ENCODE data around the gene ANAPC1. TPM values are rescaled to one million over a fixed set of nuclear protein-coding genes. Genes with fewer than 3 reads are reported as not detected.
"Not testable (repeated sequence)": the region's sequence is repeated elsewhere in the genome, so short reads cannot be mapped to it uniquely, and the experiment has no call there.

The ANAPC1 gene
- total RNA-seq, 2 experiments from 2014 or later: 76.6 to 78.4 TPM

DNA sequence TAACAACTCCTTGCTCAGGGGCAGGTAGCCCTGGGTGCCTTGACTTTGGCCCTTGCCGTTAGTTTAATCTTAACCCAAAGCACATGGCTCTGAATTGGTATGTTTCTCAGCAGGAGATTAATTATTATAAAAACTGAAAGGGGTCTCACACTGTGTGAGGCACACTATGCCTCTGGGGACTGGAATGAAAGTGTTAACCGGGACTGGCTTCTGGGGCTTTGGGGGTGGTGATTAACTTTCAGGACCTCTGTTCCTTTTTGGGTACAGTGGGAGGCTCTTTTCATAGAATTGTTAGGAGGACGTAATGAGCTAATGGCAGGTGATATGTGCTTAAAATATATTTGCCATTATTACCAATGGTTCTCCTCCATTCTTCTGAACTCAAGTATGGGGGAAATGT, 19.5 kb upstream of the ANAPC1 start:
- no peak overlapping the region for H3K4me3 Mint-ChIP-seq
- H3K27me3 Mint-ChIP-seq (ENCODE audit: low read depth): peaks cover 24% of the 10 kb centered on the region
- ATAC-seq (no peak), DNase-seq (no peak)
- H3K4me1 Mint-ChIP-seq (ENCODE audit: low read depth): peaks cover 23% of the 10 kb centered on the region
- H3K27ac Mint-ChIP-seq: no peak overlapping the region
- ChIA-PET POLR2A (no interaction called here), CTCF (interaction anchor here (1.2 to 1.4 kb wide), 2 partner anchors 16 to 148 kb away, joined by 3 to 5 read pairs; no protein-coding TSS in a partner anchor)
- no peaks in the 10 kb centered on the region for H3K36me3 Mint-ChIP-seq (ENCODE audit: low read depth)
- H3K9me3 Mint-ChIP-seq (ENCODE audit: insufficient read depth): no peaks in the 10 kb centered on the region

DNA sequence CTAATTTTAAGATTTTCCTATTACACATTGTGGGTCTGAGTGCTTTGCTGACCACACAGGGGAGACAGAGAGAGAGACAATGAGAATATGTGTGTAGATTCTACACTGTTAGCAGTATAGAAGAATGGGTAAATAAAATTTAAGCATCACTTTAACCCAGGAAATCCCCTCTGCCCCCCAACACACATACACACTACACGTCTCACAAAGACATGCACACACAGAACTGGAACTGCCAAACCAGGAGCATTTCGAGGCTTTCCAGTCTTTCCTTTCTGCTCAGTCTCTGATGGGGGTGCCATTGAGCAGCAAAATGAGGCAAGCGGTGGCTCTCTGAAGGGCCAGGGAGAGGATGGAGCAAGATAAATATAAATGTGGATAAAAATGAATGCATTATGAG, 16.9 kb upstream of the ANAPC1 start:
- no peaks in the 10 kb centered on the region for H3K9me3 Mint-ChIP-seq (ENCODE audit: insufficient read depth)
- no peak overlapping the region for H3K4me3 Mint-ChIP-seq
- CTCF ChIA-PET: interaction anchor here (2.4 to 2.7 kb wide), 2 partner anchors 148 to 151 kb away, joined by 7 to 11 read pairs; no protein-coding TSS in a partner anchor
- no peaks in the 10 kb centered on the region for H3K36me3 Mint-ChIP-seq (ENCODE audit: low read depth)
- H3K27ac Mint-ChIP-seq: no peak overlapping the region
- POLR2A ChIA-PET: no interaction called here
- DNase-seq (no peak), ATAC-seq (no peak)
- H3K27me3 Mint-ChIP-seq (ENCODE audit: low read depth): peaks cover 29% of the 10 kb centered on the region
- peaks cover 14% of the 10 kb centered on the region for H3K4me1 Mint-ChIP-seq (ENCODE audit: low read depth)

DNA sequence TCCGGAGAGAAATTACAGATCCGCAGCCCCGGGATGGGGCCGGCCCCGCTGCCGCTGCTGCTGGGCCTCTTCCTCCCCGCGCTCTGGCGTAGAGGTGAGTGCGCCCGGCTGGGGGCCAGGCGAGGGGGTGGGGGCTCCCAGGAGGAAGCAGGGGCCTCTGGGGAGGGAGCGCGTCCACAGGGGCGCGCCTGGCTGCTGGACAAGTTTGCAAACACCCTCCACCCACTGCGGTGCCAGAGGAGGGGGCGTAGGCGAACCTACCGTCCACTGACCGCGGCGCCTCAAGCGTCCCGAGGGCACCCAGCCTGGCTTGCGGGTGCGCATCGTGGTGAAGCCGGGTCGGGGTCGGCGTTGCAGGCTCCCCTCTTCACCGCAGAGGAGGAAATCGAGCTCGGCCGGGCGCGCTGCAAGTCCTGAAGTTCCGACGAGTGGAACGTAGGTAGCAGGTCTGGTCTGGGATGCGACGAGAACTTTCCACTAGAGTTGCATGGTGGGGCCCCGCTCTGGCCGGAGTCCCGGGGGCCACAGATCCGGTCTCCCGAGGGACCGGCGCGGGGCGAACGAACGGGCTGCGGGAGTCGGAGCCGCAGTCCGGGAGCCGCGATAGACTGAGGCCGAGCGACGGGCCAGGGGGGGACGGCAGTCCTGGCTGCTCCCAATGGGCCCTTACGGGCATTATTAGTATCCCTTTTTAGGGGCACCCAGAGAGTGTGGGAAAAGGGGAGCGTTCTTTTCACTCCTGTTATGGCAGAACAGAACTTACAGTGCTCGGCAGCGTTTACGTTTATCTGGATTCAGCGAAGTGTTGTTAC, 14.9 kb upstream of the ANAPC1 start:
- H3K36me3 Mint-ChIP-seq (ENCODE audit: low read depth): no peaks in the 10 kb centered on the region
- H3K4me1 Mint-ChIP-seq (ENCODE audit: low read depth): peaks cover 14% of the 10 kb centered on the region
- POLR2A ChIA-PET: no interaction called here
- DNase-seq: no peak
- CTCF ChIA-PET: interaction anchor here (1.0 to 2.7 kb wide), 4 partner anchors 12 to 153 kb away, joined by 5 to 11 read pairs (median 6); no protein-coding TSS in a partner anchor
- peak overlapping the region; percentile 59 for H3K4me3 Mint-ChIP-seq
- H3K27ac Mint-ChIP-seq: no peak overlapping the region
- peak; percentile 27 for ATAC-seq
- peaks cover 33% of the 10 kb centered on the region for H3K27me3 Mint-ChIP-seq (ENCODE audit: low read depth)
- no peaks in the 10 kb centered on the region for H3K9me3 Mint-ChIP-seq (ENCODE audit: insufficient read depth)

DNA sequence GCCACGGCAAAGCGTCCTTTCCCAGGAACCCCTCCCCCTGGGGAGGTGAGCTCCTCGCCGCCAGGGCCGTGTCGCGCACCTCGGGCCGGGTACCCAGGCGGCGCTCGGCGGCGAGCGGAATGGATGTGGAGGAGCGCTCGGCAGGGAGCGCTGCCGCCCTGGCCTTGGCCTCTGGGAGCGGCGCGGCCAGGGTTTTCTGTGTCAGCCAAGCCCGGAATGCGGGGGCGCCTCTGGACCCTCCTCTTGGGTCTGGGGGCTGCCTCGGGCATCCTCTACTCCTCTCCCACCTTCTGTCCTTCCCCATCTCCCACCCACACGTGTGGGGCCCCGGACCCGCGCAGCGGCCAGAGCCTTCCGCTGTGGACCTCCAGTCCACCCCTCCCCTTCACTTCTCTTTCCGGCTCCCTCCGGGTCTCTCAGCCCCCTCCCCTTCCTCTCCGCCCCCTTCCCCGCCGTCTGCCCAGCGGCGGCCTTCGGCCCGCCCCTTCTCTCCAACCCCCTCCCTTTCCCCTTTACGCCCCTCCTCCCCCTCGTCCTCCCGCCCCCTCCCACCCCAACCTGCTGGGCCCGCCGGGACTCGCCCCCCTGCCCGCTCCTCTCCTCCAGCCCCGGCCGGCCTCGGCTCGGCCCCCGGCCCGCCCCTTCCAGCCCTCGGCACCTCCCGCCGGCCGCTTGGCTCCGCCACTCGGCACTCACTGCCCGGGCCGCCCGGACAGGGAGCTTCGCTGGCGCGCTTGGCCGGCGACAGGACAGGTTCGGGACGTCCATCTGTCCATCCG, 14.1 kb upstream of the ANAPC1 start, which contains the start of gene MERTK:
TSS of gene MERTK (plus strand) at position 684 of the 779 bp plus-strand sequence. CDS start 129 bp downstream, outside the sequence.
- ChIA-PET CTCF (interaction anchor here (0.7 to 1.0 kb wide), 4 partner anchors 11 to 156 kb away, joined by 3 to 13 read pairs (median 4); no protein-coding TSS in a partner anchor), POLR2A (interaction anchor here (1.0 kb wide), 1 partner anchor 15 kb away, joined by 3 read pairs; no protein-coding TSS in a partner anchor)
- peak within 1 kb of the TSS; percentile 32 for H3K27ac Mint-ChIP-seq
- H3K27me3 Mint-ChIP-seq (ENCODE audit: low read depth): peaks cover 34% of the 10 kb centered on the region
- DNase-seq (peak; percentile 54), ATAC-seq (peak; percentile 87)
- H3K9me3 Mint-ChIP-seq (ENCODE audit: insufficient read depth): no peaks in the 10 kb centered on the region
- peak within 1 kb of the TSS; percentile 65 for H3K4me3 Mint-ChIP-seq
- H3K36me3 Mint-ChIP-seq (ENCODE audit: low read depth): no peaks in the 10 kb centered on the region
- peaks cover 14% of the 10 kb centered on the region for H3K4me1 Mint-ChIP-seq (ENCODE audit: low read depth)

DNA sequence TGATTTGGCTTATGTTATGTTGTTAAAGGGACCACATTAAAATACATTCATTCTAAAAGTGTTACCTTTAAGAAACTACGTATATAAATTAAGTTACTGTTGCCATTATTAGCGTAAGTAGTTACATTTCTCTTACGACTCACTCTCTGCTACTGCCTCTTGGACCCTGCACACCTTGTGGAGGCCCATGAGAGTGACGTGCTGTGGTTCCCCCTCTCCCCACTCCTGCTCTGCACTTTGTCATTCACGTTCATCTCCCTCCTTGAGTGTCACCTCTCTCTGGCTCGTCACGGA, 13.6 kb upstream of the ANAPC1 start:
- H3K4me3 Mint-ChIP-seq: peak overlapping the region; percentile 65

DNA sequence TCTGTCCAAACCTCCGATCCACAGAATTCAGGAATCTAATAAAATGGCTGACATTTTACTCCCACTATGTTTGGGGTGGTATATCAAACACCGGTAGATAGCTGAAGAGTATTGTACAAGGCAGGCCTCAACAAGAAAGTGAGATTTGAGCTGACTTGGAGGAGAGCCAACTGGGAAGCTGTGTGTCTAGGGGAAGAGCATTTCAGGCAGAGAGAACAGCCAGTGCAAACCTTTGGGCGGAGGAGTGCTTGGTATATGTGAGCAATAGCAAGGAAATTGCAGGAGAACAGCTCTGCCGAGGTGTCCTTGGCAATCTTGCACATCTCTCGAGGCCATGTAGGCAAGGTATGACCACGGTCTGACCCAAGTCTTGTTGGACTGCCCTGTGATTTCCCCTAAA, 12.6 kb upstream of the ANAPC1 start:
- Mint-ChIP-seq H3K27ac (no peak overlapping the region), H3K9me3 (ENCODE audit: insufficient read depth) (no peaks in the 10 kb centered on the region), H3K4me1 (ENCODE audit: low read depth) (peaks cover 14% of the 10 kb centered on the region), H3K36me3 (ENCODE audit: low read depth) (no peaks in the 10 kb centered on the region), H3K4me3 (no peak overlapping the region), H3K27me3 (ENCODE audit: low read depth) (peaks cover 31% of the 10 kb centered on the region)
- CTCF ChIA-PET: interaction anchor here (0.6 to 2.1 kb wide), 5 partner anchors 9 to 250 kb away, joined by 3 to 10 read pairs (median 3); no protein-coding TSS in a partner anchor
- ATAC-seq (no peak), DNase-seq (no peak)
- POLR2A ChIA-PET: no interaction called here

More for the DNA sequence above, 13.6 kb upstream of the ANAPC1 start:
- Mint-ChIP-seq H3K36me3 (ENCODE audit: low read depth) (no peaks in the 10 kb centered on the region), H3K9me3 (ENCODE audit: insufficient read depth) (no peaks in the 10 kb centered on the region), H3K27ac (peak overlapping the region; percentile 32), H3K4me1 (ENCODE audit: low read depth) (peaks cover 14% of the 10 kb centered on the region), H3K27me3 (ENCODE audit: low read depth) (peaks cover 34% of the 10 kb centered on the region)
- no peak for ATAC-seq
- no peak for DNase-seq
- ChIA-PET CTCF (interaction anchor here (0.7 to 1.0 kb wide), 4 partner anchors 10 to 157 kb away, joined by 3 to 13 read pairs (median 4); no protein-coding TSS in a partner anchor), POLR2A (interaction anchor here (1.0 kb wide), 1 partner anchor 14 kb away, joined by 3 read pairs; no protein-coding TSS in a partner anchor)

DNA sequence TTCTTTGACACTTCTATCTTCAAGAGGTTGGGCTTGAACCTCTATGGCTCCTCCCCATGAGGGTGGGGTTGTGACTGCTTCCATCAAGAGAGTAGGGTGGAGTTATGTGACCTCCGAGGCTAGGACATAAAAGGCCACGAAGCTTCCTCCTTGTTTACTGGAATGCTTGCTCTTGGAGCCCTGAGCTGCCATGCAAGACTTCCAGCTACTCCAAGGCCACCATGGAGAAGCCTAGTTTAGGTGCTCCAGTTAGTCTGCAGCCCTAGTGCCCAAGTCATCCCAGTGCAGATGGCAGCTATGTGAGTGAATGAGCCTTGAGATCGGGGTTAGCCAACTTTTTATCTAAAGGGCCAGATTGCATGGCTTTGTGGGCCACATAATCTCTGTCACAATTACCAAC, 12.0 kb upstream of the ANAPC1 start:
- H3K9me3 Mint-ChIP-seq (ENCODE audit: insufficient read depth): no peaks in the 10 kb centered on the region
- H3K4me3 Mint-ChIP-seq: no peak overlapping the region
- POLR2A ChIA-PET: interaction anchor here (1.3 kb wide), 1 partner anchor 12 kb away, joined by 3 read pairs; the partner anchor contains the start of gene ANAPC1
- H3K27me3 Mint-ChIP-seq (ENCODE audit: low read depth): peaks cover 30% of the 10 kb centered on the region
- no peak overlapping the region for H3K27ac Mint-ChIP-seq
- CTCF ChIA-PET: interaction anchor here (1.0 to 2.1 kb wide), 4 partner anchors 8 to 155 kb away, joined by 3 to 10 read pairs (median 6); no protein-coding TSS in a partner anchor
- no peaks in the 10 kb centered on the region for H3K36me3 Mint-ChIP-seq (ENCODE audit: low read depth)
- ATAC-seq (no peak), DNase-seq (no peak)
- peaks cover 14% of the 10 kb centered on the region for H3K4me1 Mint-ChIP-seq (ENCODE audit: low read depth)

DNA sequence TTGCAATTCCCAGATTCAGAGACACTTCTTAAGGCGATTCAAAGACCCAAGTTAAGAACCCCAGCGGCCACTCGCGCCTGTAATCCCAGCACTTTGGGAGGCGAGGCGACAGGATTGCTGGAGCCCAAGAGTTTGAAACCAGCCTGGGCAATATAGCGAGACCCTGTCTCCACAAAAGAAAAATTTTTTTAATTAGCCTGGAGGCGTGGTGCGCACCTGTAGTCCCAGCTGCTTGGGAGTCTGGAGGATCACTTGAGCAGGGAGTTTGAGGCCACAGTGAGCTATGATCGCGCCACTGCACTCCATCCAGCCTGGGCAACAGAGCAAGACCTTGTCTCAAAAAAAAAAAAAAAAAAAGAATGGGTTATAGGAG, 585 bp upstream of the ANAPC1 start:
- ATAC-seq: peak; percentile 15
- Mint-ChIP-seq H3K9me3 (ENCODE audit: insufficient read depth) (no peaks in the 10 kb centered on the region), H3K27me3 (ENCODE audit: low read depth) (no peaks in the 10 kb centered on the region), H3K27ac (peak overlapping the region; percentile 93), H3K36me3 (ENCODE audit: low read depth) (peaks cover 8% of the 10 kb centered on the region), H3K4me3 (peak overlapping the region; percentile 90), H3K4me1 (ENCODE audit: low read depth) (peaks cover 23% of the 10 kb centered on the region)
- DNase-seq: no peak
- POLR2A ChIA-PET: interaction anchor here (1.3 to 1.5 kb wide), 2 partner anchors 160 to 599 kb away, joined by 4 read pairs; no protein-coding TSS in a partner anchor
- CTCF ChIA-PET: interaction anchor here (0.6 to 2.6 kb wide), 2 partner anchors 163 to 380 kb away, joined by 3 to 8 read pairs; no protein-coding TSS in a partner anchor

DNA sequence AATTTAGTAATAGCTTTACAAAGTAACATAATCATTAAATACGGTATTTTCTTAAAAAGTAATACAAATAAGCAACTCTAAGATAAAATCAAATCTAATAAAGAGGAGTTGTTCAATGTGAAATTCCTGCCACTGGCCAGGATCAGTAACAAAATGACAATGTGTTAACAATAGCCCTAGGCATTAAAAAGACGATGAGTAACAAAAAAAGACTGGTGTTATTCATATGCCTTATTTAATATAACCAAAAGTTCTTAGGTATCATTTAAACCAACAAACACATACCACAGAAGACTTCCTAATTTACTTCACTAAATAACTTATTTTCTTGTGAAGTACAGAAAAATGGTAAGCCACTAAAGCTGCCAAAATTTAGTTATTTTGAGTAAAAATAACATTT, 11.2 kb downstream of the ANAPC1 start:
- H3K27ac Mint-ChIP-seq; H3K27me3 Mint-ChIP-seq (ENCODE audit: low read depth); H3K4me3 Mint-ChIP-seq; H3K4me1 Mint-ChIP-seq (ENCODE audit: low read depth); CTCF ChIA-PET; DNase-seq; POLR2A ChIA-PET; ATAC-seq; H3K9me3 Mint-ChIP-seq (ENCODE audit: insufficient read depth): not testable (repeated sequence)
- H3K36me3 Mint-ChIP-seq (ENCODE audit: low read depth): peaks cover 48% of the 10 kb centered on the region

DNA sequence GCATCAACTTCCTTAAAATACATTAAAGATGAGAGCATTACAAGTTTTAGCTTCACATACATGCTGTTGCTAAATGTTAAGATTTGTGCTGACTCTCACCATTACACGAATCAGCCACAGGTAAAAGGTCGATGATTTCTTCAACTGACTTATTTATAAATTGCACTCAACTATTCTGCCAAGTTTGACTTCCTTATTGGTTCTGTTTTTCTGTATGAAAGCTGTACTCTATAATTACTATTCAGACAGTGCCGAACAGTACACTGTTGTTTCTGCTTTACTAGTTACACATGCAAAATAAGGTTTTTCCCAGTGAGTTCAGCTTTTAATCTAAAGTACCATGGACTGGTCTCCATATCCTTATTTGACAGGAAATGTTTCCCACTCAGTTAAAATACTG, 18.9 kb downstream of the ANAPC1 start:
- H3K4me3 Mint-ChIP-seq; DNase-seq; H3K27ac Mint-ChIP-seq; H3K27me3 Mint-ChIP-seq (ENCODE audit: low read depth); ATAC-seq; H3K9me3 Mint-ChIP-seq (ENCODE audit: insufficient read depth); CTCF ChIA-PET; H3K4me1 Mint-ChIP-seq (ENCODE audit: low read depth); POLR2A ChIA-PET: not testable (repeated sequence)
- H3K36me3 Mint-ChIP-seq (ENCODE audit: low read depth): peaks cover 27% of the 10 kb centered on the region

DNA sequence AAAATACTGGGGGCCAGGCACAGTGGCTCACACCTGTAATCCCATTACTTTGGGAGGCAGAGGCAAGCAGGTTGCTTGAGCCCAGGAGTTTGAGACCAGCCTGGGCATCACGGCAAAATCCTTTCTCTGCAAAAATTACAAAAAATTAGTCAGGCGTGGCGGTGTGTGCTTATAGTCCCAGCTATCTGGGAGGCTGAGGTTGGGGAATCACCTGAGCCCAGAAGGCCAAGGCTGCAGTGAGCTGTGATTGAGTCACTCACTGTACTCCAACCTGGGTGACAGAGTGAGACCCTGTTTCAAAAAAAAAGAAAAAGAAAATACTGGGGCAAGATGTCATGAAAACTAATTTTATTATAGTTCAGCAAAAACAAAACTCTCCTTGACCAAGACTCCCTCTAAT, 24.0 kb downstream of the ANAPC1 start:
- H3K4me1 Mint-ChIP-seq (ENCODE audit: low read depth): not testable (repeated sequence)

More for the DNA sequence above, 24.0 kb downstream of the ANAPC1 start:
- POLR2A ChIA-PET; H3K27me3 Mint-ChIP-seq (ENCODE audit: low read depth); H3K27ac Mint-ChIP-seq; H3K4me3 Mint-ChIP-seq; DNase-seq; H3K9me3 Mint-ChIP-seq (ENCODE audit: insufficient read depth); CTCF ChIA-PET; ATAC-seq: not testable (repeated sequence)
- H3K36me3 Mint-ChIP-seq (ENCODE audit: low read depth): peaks cover 23% of the 10 kb centered on the region
